ENCODE measurements around the gene JMY.

The JMY gene

DNA sequence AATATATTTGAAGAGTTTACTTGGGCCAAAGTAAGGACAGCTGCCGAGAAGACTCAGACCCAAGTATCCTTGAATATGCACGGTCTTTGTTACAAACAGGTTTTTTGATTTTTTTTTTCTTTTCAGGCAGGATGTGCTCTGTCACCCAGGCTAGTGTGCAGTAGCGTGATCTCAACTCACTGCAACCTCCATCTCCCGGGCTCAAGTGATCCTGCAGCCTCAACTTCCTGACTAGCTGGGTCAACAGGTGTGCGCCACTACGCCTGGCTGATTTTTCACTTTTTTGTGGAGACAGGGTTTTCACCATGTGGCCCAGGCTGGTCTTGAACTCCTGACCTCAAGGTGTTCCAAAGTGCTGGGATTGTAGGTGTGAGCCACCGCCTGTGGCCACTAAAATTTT is 27.4 kb downstream of the JMY start:
- Histone ChIP-seq H3K79me2 (ENCODE audit: insufficient read depth, low read length) (no peaks in the 10 kb centered on the region), H3K27me3 (ENCODE audit: insufficient read depth, low read length) (no peaks in the 10 kb centered on the region; the same call in 1 of the 2 replicates), H3K4me1 (ENCODE audit: insufficient read depth, low read length, severe bottlenecking) (peaks cover 7% of the 10 kb centered on the region), H3K27ac (ENCODE audit: low read depth, low read length, poor library complexity, severe bottlenecking) (no peak overlapping the region), H3K9me3 (ENCODE audit: low read length) (no peaks in the 10 kb centered on the region), H3K9ac (ENCODE audit: low read length) (no peak overlapping the region), H3K9me2 (ENCODE audit: low read depth, low read length) (no peaks in the 10 kb centered on the region), H3K4me2 (ENCODE audit: low read length) (no peak overlapping the region), H3F3A (ENCODE audit: insufficient read depth, low read length) (no peaks in the 10 kb centered on the region), H2AFZ (ENCODE audit: low read length) (no peak overlapping the region), H4K20me1 (ENCODE audit: insufficient read depth, low read length) (no peaks in the 10 kb centered on the region), H3K36me3 (ENCODE audit: insufficient read depth, low read length) (no peaks in the 10 kb centered on the region), H3K4me3 (ENCODE audit: low read depth, low read length, poor library complexity, severe bottlenecking) (no peak overlapping the region)
- no peak for TF ChIP-seq EZH2 (IDR thresholded peaks at IDR 0.05; ENCODE audit: borderline replicate concordance, low read length)
- TF ChIP-seq, protein P1, sequence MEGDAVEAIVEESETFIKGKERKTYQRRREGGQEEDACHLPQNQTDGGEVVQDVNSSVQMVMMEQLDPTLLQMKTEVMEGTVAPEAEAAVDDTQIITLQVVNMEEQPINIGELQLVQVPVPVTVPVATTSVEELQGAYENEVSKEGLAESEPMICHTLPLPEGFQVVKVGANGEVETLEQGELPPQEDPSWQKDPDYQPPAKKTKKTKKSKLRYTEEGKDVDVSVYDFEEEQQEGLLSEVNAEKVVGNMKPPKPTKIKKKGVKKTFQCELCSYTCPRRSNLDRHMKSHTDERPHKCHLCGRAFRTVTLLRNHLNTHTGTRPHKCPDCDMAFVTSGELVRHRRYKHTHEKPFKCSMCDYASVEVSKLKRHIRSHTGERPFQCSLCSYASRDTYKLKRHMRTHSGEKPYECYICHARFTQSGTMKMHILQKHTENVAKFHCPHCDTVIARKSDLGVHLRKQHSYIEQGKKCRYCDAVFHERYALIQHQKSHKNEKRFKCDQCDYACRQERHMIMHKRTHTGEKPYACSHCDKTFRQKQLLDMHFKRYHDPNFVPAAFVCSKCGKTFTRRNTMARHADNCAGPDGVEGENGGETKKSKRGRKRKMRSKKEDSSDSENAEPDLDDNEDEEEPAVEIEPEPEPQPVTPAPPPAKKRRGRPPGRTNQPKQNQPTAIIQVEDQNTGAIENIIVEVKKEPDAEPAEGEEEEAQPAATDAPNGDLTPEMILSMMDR (IDR thresholded peaks at IDR 0.05; ENCODE audit: low read length) = no peak

DNA sequence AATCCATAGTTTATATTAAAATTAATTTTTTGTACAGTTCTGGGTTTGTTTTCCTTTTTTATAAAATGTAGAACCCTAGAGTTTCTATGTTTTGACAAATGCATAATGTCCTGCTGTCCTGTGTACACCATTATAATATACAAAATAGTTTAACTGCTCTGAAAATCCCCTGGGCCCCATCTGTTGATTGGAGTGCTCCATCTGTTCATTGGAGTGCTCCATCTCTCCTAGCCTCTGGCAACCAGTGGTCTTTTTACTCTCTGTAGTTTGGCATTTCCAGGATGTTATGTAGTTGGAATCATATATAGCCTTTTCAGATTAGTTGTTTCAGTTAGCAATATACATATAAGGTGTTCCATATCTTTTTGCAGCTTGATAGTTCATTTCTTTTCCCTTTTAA is 31.2 kb downstream of the JMY start:
- H4K20me1 ChIP-seq (ENCODE audit: insufficient read depth, low read length) = no peaks in the 10 kb centered on the region
- H3K9me3 ChIP-seq (ENCODE audit: low read length) = no peaks in the 10 kb centered on the region
- no peaks in the 10 kb centered on the region for H3F3A ChIP-seq (ENCODE audit: insufficient read depth, low read length)
- no peak overlapping the region for H3K9ac ChIP-seq (ENCODE audit: low read length)
- no peak overlapping the region for H2AFZ ChIP-seq (ENCODE audit: low read length)
- no peaks in the 10 kb centered on the region for H3K79me2 ChIP-seq (ENCODE audit: insufficient read depth, low read length)
- TF ChIP-seq, protein P1 (IDR thresholded peaks at IDR 0.05; ENCODE audit: low read length) = no peak
- TF ChIP-seq EZH2 (IDR thresholded peaks at IDR 0.05; ENCODE audit: borderline replicate concordance, low read length) = no peak
- peaks cover 7% of the 10 kb centered on the region for H3K4me1 ChIP-seq (ENCODE audit: insufficient read depth, low read length, severe bottlenecking)
- H3K36me3 ChIP-seq (ENCODE audit: insufficient read depth, low read length) = no peaks in the 10 kb centered on the region
- H3K27me3 ChIP-seq (ENCODE audit: insufficient read depth, low read length) = no peaks in the 10 kb centered on the region
- H3K9me2 ChIP-seq (ENCODE audit: low read depth, low read length) = no peaks in the 10 kb centered on the region
- no peak overlapping the region for H3K4me3 ChIP-seq (ENCODE audit: low read depth, low read length, poor library complexity, severe bottlenecking)
- H3K4me2 ChIP-seq (ENCODE audit: low read length) = no peak overlapping the region
- H3K27ac ChIP-seq (ENCODE audit: low read depth, low read length, poor library complexity, severe bottlenecking) = no peak overlapping the region

DNA sequence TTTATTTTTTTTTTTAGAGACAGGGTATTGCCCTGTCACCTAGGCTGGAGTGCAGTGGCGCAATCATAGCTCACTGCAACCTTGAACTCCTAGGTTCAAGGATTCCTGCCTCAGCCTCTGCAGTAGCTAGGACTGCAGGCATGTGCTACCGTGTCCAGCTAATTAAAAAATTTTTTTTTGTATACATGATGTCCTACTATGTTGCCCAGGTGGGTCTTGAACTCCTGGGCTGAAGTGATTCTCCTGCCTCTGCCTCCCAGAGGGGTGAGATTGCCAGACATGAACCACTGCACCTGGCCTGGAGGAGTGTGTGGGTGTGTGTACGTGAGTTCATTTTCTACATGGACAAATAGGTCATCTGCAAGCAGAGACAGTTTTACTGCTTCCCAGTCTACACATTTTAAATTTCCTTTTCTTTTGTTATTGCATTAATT is 33.8 kb downstream of the JMY start:
- Histone ChIP-seq H2AFZ (ENCODE audit: low read length) (no peak overlapping the region), H3K9me3 (ENCODE audit: low read length) (no peaks in the 10 kb centered on the region), H3K27me3 (ENCODE audit: insufficient read depth, low read length) (no peaks in the 10 kb centered on the region), H3K4me3 (ENCODE audit: low read depth, low read length, poor library complexity, severe bottlenecking) (no peak overlapping the region), H3K9ac (ENCODE audit: low read length) (no peak overlapping the region), H3K9me2 (ENCODE audit: low read depth, low read length) (no peaks in the 10 kb centered on the region), H3K4me2 (ENCODE audit: low read length) (no peak overlapping the region), H3K36me3 (ENCODE audit: insufficient read depth, low read length) (no peaks in the 10 kb centered on the region), H3K27ac (ENCODE audit: low read depth, low read length, poor library complexity, severe bottlenecking) (no peak overlapping the region), H3K79me2 (ENCODE audit: insufficient read depth, low read length) (no peaks in the 10 kb centered on the region), H4K20me1 (ENCODE audit: insufficient read depth, low read length) (no peaks in the 10 kb centered on the region), H3K4me1 (ENCODE audit: insufficient read depth, low read length, severe bottlenecking) (no peaks in the 10 kb centered on the region), H3F3A (ENCODE audit: insufficient read depth, low read length) (no peaks in the 10 kb centered on the region)
- TF ChIP-seq, protein P1 (IDR thresholded peaks at IDR 0.05; ENCODE audit: low read length) = no peak
- no peak for TF ChIP-seq EZH2 (IDR thresholded peaks at IDR 0.05; ENCODE audit: borderline replicate concordance, low read length)
